CD4-positive, alpha-beta memory T cell (primary cell): ENCODE measurements around the gene FHIT. TPM values are rescaled to one million over a fixed set of nuclear protein-coding genes. Genes with fewer than 3 reads are reported as not detected.

ENCODE experiments used
- CTCF ChIA-PET: fragments of 350-600 bp; sonication (Branson Sonifier 250); formaldehyde crosslinking; loops from one replicate; lab custom pipeline; 2021; ENCODE audit warnings: inconsistent platforms; ENCODE audit not compliant: partially characterized antibody; lab: Charles Lee
- POLR2A ChIA-PET: fragments of 350-600 bp; sonication (Branson Sonifier 250); formaldehyde crosslinking; loops from one replicate; lab custom pipeline; 2021; ENCODE audit not compliant: partially characterized antibody; lab: Charles Lee
- DNase-seq, 5 donors: peaks; one replicate each; pipeline versions ENCODE4 v3.0.0 to v3.0.0-alpha.2; 2020 to 2022; ENCODE audit warnings: mixed read lengths in 1 of 5
- H3K27ac ChIP-seq: one replicate; pipeline ENCODE4 v1.7.0; 2013; ENCODE audit warnings: low read depth, low read length
- H3K27me3 ChIP-seq: 2 replicates; pipeline ENCODE4 v1.7.0; 2013; ENCODE audit warnings: mild to moderate bottlenecking, low read length, moderate library complexity; ENCODE audit not compliant: insufficient read depth
- H3K36me3 ChIP-seq: 2 replicates; pipeline ENCODE4 v1.7.0; 2013; ENCODE audit warnings: mild to moderate bottlenecking, low read length, moderate library complexity; ENCODE audit not compliant: insufficient read depth
- H3K4me1 ChIP-seq: 2 replicates; pipeline ENCODE4 v1.7.0; 2013; ENCODE audit warnings: mild to moderate bottlenecking, low read length, moderate library complexity; ENCODE audit not compliant: insufficient read depth
- H3K4me3 ChIP-seq, 2 donors: one replicate each; pipeline ENCODE4 v1.7.0; 2013; ENCODE audit warnings: low read length in 2 of 2, mild to moderate bottlenecking in 1 of 2
- H3K9me3 ChIP-seq, 2 donors: one replicate each; pipeline ENCODE4 v1.7.0; 2013; ENCODE audit warnings: low read length in 2 of 2, control low read depth in 1 of 2; ENCODE audit not compliant: control insufficient read depth in 1 of 2
- H3K27ac Mint-ChIP-seq, 7 donors: one replicate each; pipeline ENCODE4 v1.8.0; 2020 to 2021; ENCODE audit warnings: mixed read lengths in 7 of 7, mild to moderate bottlenecking in 6 of 7, inconsistent platforms in 3 of 7, moderate library complexity in 3 of 7
- H3K27me3 Mint-ChIP-seq, 2 donors: one replicate each; pipeline ENCODE4 v1.8.0; 2020 to 2021; ENCODE audit warnings: mixed read lengths in 2 of 2
- H3K36me3 Mint-ChIP-seq, 2 donors: one replicate each; pipeline ENCODE4 v1.8.0; 2020 to 2021; ENCODE audit warnings: mixed read lengths in 2 of 2, inconsistent platforms in 1 of 2, mild to moderate bottlenecking in 1 of 2
- H3K4me1 Mint-ChIP-seq, 4 donors: one replicate each; pipeline ENCODE4 v1.8.0; 2020 to 2021; ENCODE audit warnings: mixed read lengths in 4 of 4, mild to moderate bottlenecking in 1 of 4
- H3K4me3 Mint-ChIP-seq, 8 donors: one replicate each; pipeline ENCODE4 v1.8.0; 2020 to 2021; ENCODE audit warnings: mixed read lengths in 8 of 8, mild to moderate bottlenecking in 7 of 8, moderate library complexity in 6 of 8, inconsistent platforms in 3 of 8
- H3K9me3 Mint-ChIP-seq, 8 donors: one replicate each; pipeline ENCODE4 v1.8.0; 2020 to 2021; ENCODE audit warnings: mixed read lengths in 8 of 8, mild to moderate bottlenecking in 5 of 8, inconsistent platforms in 3 of 8, moderate library complexity in 1 of 8
- intact Hi-C: fragments of 100-400 bp; cut with micrococcal nuclease; formaldehyde crosslinking; loops from one replicate; pipeline ENCODE4 v1.15.1; 2023
- polyA plus RNA-seq, 2 donors: library from polyadenylated mRNA; unstranded; fragments of 300-500 nt; fragmentation: Illumina TruSeq; gene quantifications; one replicate each; pipeline ENCODE4 v1.2.3, GENCODE V29; 2021
- total RNA-seq, 2 experiments: library from RNA; stranded (reverse); gene quantifications; one replicate each; pipeline ENCODE4 v1.2.3, GENCODE V29; 2021

The FHIT gene
- total and polyA plus RNA-seq, 4 experiments from 2014 or later = 8.5 to 58.7 (median 33.2) TPM

GRCh38 chr3:59820352-59820934 lies 1430.8 kb downstream of the FHIT start:
- Histone ChIP-seq H3K4me1 (no peaks in the 10 kb centered on the region), H3K36me3 (no peaks in the 10 kb centered on the region), H3K4me3 (no peak overlapping the region), H3K9me3 (no peaks in the 10 kb centered on the region), H3K27me3 (no peaks in the 10 kb centered on the region), H3K27ac (no peak overlapping the region)
- no peaks in the 10 kb centered on the region for H3K27me3 Mint-ChIP-seq
- H3K9me3 Mint-ChIP-seq = peaks cover 0 to 2% (median 0%) of the 10 kb centered on the region in 8 donors
- no peak overlapping the region for H3K4me3 Mint-ChIP-seq
- intact Hi-C loops = no loop called here
- no peak for DNase-seq
- H3K4me1 Mint-ChIP-seq = peaks cover 0 to 13% (median 4%) of the 10 kb centered on the region in 4 donors
- no peak overlapping the region for H3K27ac Mint-ChIP-seq
- ChIA-PET CTCF (no interaction called here), POLR2A (no interaction called here)
- peaks cover 2 to 14% of the 10 kb centered on the region in 2 donors for H3K36me3 Mint-ChIP-seq

DNA sequence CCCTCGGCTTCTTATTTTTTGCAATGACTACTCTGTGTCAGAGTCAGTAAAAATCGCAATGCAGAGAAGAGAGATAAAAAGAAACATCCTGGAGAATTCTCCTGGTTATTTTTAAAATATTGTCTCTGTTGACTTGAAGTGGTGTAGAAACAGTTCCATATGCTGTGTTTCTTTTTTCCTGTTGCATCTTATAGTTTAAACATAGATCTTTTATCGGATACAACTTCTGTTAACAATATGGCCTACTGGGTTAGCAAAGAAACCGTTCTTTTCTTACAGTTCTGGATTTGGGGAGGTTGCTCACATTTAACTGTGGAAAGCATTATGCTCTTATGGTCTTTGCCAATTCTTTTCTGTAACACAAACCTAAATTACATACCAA lies 1432.3 kb downstream of the FHIT start:
- Mint-ChIP-seq H3K4me3 (no peak overlapping the region), H3K27ac (no peak overlapping the region), H3K4me1 (peaks cover 0 to 5% (median 3%) of the 10 kb centered on the region in 4 donors), H3K36me3 (peaks cover 2 to 14% of the 10 kb centered on the region in 2 donors), H3K9me3 (peaks cover 0 to 2% (median 0%) of the 10 kb centered on the region in 8 donors), H3K27me3 (no peaks in the 10 kb centered on the region)
- no peaks in the 10 kb centered on the region for H3K27me3 ChIP-seq
- H3K36me3 ChIP-seq = no peaks in the 10 kb centered on the region
- ChIA-PET POLR2A (no interaction called here), CTCF (no interaction called here)
- no peaks in the 10 kb centered on the region for H3K4me1 ChIP-seq
- no peaks in the 10 kb centered on the region for H3K9me3 ChIP-seq
- no peak overlapping the region for H3K4me3 ChIP-seq
- intact Hi-C loops = no loop called here
- no peak for DNase-seq
- no peak overlapping the region for H3K27ac ChIP-seq

- no peaks in the 10 kb centered on the region for H3K27me3 Mint-ChIP-seq
- POLR2A ChIA-PET = no interaction called here
- H3K27me3 ChIP-seq = no peaks in the 10 kb centered on the region
- H3K27ac ChIP-seq = no peak overlapping the region
- DNase-seq = no peak
- H3K27ac Mint-ChIP-seq = no peak overlapping the region
- peaks cover 2 to 14% of the 10 kb centered on the region in 2 donors for H3K36me3 Mint-ChIP-seq
- H3K4me3 ChIP-seq = no peak overlapping the region
- H3K36me3 ChIP-seq = no peaks in the 10 kb centered on the region
- H3K9me3 ChIP-seq = no peaks in the 10 kb centered on the region
- CTCF ChIA-PET = no interaction called here
- no peak overlapping the region for H3K4me3 Mint-ChIP-seq
- peaks cover 0 to 5% (median 3%) of the 10 kb centered on the region in 4 donors for H3K4me1 Mint-ChIP-seq
- intact Hi-C loops = no loop called here
- H3K4me1 ChIP-seq = no peaks in the 10 kb centered on the region
- peaks cover 0 to 2% (median 0%) of the 10 kb centered on the region in 8 donors for H3K9me3 Mint-ChIP-seq
These were observed 1433.0 kb downstream of the FHIT start for GRCh38 chr3:59818033-59818918.

- POLR2A ChIA-PET = no interaction called here
- H3K27me3 ChIP-seq = no peaks in the 10 kb centered on the region
- H3K4me3 Mint-ChIP-seq = no peak overlapping the region
- H3K4me1 ChIP-seq = no peaks in the 10 kb centered on the region
- H3K27ac Mint-ChIP-seq = no peak overlapping the region
- CTCF ChIA-PET = no interaction called here
- no peaks in the 10 kb centered on the region for H3K27me3 Mint-ChIP-seq
- peaks cover 0 to 2% (median 0%) of the 10 kb centered on the region in 8 donors for H3K9me3 Mint-ChIP-seq
- no peak for DNase-seq
- no peak overlapping the region for H3K27ac ChIP-seq
- H3K4me3 ChIP-seq = no peak overlapping the region
- H3K36me3 ChIP-seq = no peaks in the 10 kb centered on the region
- intact Hi-C loops = no loop called here
- H3K9me3 ChIP-seq = no peaks in the 10 kb centered on the region
- H3K4me1 Mint-ChIP-seq = peaks cover 0 to 5% (median 3%) of the 10 kb centered on the region in 4 donors
- peaks cover 2 to 10% of the 10 kb centered on the region in 2 donors for H3K36me3 Mint-ChIP-seq
These were observed 1433.7 kb downstream of the FHIT start for GRCh38 chr3:59817511-59817910.

DNA sequence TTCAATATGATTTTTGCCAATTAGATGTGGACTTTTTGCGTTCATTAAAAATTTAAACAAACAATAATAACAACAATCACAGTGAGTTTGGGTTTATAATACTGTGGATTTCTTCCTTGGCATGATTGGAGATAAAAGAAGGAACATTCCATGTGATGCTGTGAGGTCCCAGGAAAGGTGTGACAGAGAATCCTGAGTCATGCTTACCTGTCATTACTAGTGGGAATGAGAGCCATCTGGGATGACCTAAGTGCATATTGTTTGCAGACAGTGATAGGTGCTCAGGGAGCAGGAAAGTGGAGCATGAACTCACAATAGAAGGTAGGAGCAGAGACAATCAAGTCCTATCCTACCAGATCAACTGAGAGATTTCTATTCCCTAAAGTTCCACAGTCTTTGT lies 1434.9 kb downstream of the FHIT start:
- Mint-ChIP-seq H3K9me3 (peaks cover 0 to 2% (median 0%) of the 10 kb centered on the region in 8 donors), H3K27ac (no peak overlapping the region), H3K27me3 (no peaks in the 10 kb centered on the region), H3K4me1 (peaks cover 0 to 10% (median 3%) of the 10 kb centered on the region in 4 donors), H3K36me3 (peaks cover 4 to 6% of the 10 kb centered on the region in 2 donors), H3K4me3 (no peak overlapping the region)
- Histone ChIP-seq H3K27me3 (no peaks in the 10 kb centered on the region), H3K9me3 (no peaks in the 10 kb centered on the region), H3K4me1 (no peaks in the 10 kb centered on the region), H3K4me3 (no peak overlapping the region), H3K27ac (no peak overlapping the region), H3K36me3 (no peaks in the 10 kb centered on the region)
- intact Hi-C loops = no loop called here
- POLR2A ChIA-PET = no interaction called here
- CTCF ChIA-PET = no interaction called here
- no peak for DNase-seq

- ChIA-PET CTCF (no interaction called here), POLR2A (no interaction called here)
- no peak for DNase-seq
- Histone ChIP-seq H3K27me3 (no peaks in the 10 kb centered on the region), H3K36me3 (no peaks in the 10 kb centered on the region), H3K4me1 (no peaks in the 10 kb centered on the region), H3K9me3 (no peaks in the 10 kb centered on the region), H3K27ac (no peak overlapping the region), H3K4me3 (no peak overlapping the region)
- H3K9me3 Mint-ChIP-seq = no peaks in the 10 kb centered on the region
- intact Hi-C loops = no loop called here
- H3K27ac Mint-ChIP-seq = no peak overlapping the region
- H3K4me1 Mint-ChIP-seq = peaks cover 1 to 13% (median 6%) of the 10 kb centered on the region in 4 donors
- H3K36me3 Mint-ChIP-seq = peaks cover 0 to 4% of the 10 kb centered on the region in 2 donors
- no peaks in the 10 kb centered on the region for H3K27me3 Mint-ChIP-seq
- no peak overlapping the region for H3K4me3 Mint-ChIP-seq
These were observed 1438.1 kb downstream of the FHIT start for GRCh38 chr3:59813148-59813538.

DNA sequence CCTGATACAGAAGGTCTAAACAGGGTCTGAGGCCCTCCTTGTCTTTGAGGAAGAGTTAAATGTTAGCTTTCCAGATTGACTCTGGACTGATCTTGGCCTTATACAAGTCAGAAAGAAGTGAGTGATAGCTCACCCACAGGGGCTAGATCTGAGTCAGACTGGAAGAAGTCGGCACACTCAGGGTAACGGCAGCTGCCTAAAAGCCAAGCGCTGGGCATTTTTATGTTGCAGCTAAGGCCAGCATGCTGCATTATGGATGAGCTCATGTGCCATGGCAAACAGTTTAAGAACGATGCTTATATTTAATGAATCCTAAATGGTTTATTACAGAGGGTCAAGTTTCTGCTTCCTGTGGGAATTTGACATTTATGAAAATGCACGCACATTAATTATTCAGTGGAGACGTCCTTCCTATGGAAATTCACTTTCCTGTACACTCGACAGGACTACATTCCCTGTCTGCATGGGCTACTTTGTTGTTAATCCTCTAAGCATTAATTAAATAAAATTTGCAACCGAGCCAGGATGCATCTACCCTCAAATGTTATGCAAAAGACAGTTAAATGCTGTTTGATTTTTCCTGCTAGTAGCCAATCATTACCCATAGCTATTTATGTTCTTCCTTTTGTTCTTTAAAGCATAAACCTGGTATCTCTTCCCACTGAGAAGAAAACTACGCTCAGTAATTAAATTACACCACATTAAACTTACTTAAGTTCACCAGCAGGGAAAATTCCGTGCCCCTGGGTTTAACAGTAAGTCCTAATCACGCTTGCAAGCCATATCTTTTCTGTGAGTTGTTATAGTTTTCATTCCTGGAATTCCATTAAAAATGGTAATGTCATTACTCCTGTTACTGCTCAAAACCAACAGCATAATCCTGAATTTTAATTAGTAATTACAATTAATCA lies 1438.8 kb downstream of the FHIT start:
- no peaks in the 10 kb centered on the region for H3K4me1 ChIP-seq
- no peak overlapping the region for H3K27ac ChIP-seq
- no peak for DNase-seq
- no peak overlapping the region for H3K4me3 Mint-ChIP-seq
- H3K4me3 ChIP-seq = no peak overlapping the region
- intact Hi-C loops = no loop called here
- CTCF ChIA-PET = no interaction called here
- H3K9me3 ChIP-seq = no peaks in the 10 kb centered on the region
- POLR2A ChIA-PET = no interaction called here
- H3K4me1 Mint-ChIP-seq = peaks cover 1 to 13% (median 6%) of the 10 kb centered on the region in 4 donors
- peak overlapping the region in 1 of 7 donors; percentile 3 for H3K27ac Mint-ChIP-seq
- no peaks in the 10 kb centered on the region for H3K9me3 Mint-ChIP-seq
- peaks cover 0 to 2% of the 10 kb centered on the region in 2 donors for H3K36me3 Mint-ChIP-seq
- no peaks in the 10 kb centered on the region for H3K36me3 ChIP-seq
- H3K27me3 ChIP-seq = no peaks in the 10 kb centered on the region
- no peaks in the 10 kb centered on the region for H3K27me3 Mint-ChIP-seq
